Measurements from ENCODE around the gene ACSS3. TPM values are rescaled to one million over a fixed set of nuclear protein-coding genes. Genes with fewer than 3 reads are reported as not detected.

ACSS3 gene
- total and polyA plus RNA-seq, 9 of the 15 experiments (the other 6 are each of a cell fraction or from before 2014, with no cell fraction given): 0.40 TPM; not detected in 8

GRCh38 chr12:81136519-81136918 is 58.6 kb downstream of the ACSS3 start:
- FAIRE-seq (no peak), DNase-seq (ENCODE audit: extremely low read depth in 1 of 4, low spot score in 3 of 4) (no peak), ATAC-seq (no peak)
- Histone ChIP-seq H3K36me3 (ENCODE audit: control insufficient read depth, insufficient read depth, low read length) (no peaks in the 10 kb centered on the region), H3K4me1 (replicated peaks in 1 of 2; ENCODE audit: control insufficient read depth in 2 of 2, insufficient read depth in 2 of 2, low read length in 2 of 2) (no peaks in the 10 kb centered on the region), H3K4me2 (ENCODE audit: insufficient read depth, low read length) (no peak overlapping the region), H3K27me3 (ENCODE audit: control insufficient read depth in 2 of 2, insufficient read depth in 2 of 2, low read length in 2 of 2) (no peaks in the 10 kb centered on the region), H3K27ac (ENCODE audit: extremely low read depth, low read depth, low read length) (no peak overlapping the region), H4K20me1 (replicated peaks; ENCODE audit: control insufficient read depth, insufficient read depth, low read length) (no peaks in the 10 kb centered on the region), H3K9ac (ENCODE audit: insufficient read depth in 1 of 2, low read depth in 2 of 2, low read length in 2 of 2) (no peak overlapping the region), H3K9me3 (replicated peaks; ENCODE audit: control insufficient read depth, insufficient read depth, low read depth, low read length) (no peaks in the 10 kb centered on the region; the same call in 1 of the 2 replicates), H3K9me1 (ENCODE audit: control insufficient read depth, insufficient read depth, low read length) (no peaks in the 10 kb centered on the region), H3K79me2 (ENCODE audit: control insufficient read depth, insufficient read depth, low read length) (no peaks in the 10 kb centered on the region), H2AFZ (ENCODE audit: low read depth, low read length) (no peak overlapping the region), H3K4me3 (no peak overlapping the region)
- intact Hi-C loops (cut with micrococcal nuclease) (no loop called here), in situ Hi-C loops (cut with MboI) (no loop called here)
- CTCF ChIA-PET (ENCODE audit: low intra/inter-chr PET ratio): no interaction called here
- TF ChIP-seq NCOA1 (IDR thresholded peaks at IDR 0.05; ENCODE audit: low read depth) (no peak), MAFK (IDR thresholded peaks at IDR 0.05; ENCODE audit: low read length) (no peak), BRF1 (IDR thresholded peaks at IDR 0.05; ENCODE audit: borderline replicate concordance, extremely low read depth, insufficient read length) (no peak), ZNF507 (tag; conservative IDR thresholded peaks at IDR 0.05) (no peak), ZC3H8 (IDR thresholded peaks at IDR 0.05) (no peak), TRIM28 (IDR thresholded peaks at IDR 0.05) (no peak), RAD21 (CRISPR knock-in tag; conservative IDR thresholded peaks at IDR 0.05 in 1 of 2, IDR thresholded peaks at IDR 0.05 in 1 of 2) (no peak), MEF2D (tag; conservative IDR thresholded peaks at IDR 0.05; ENCODE audit: low read depth) (no peak), SMAD1 (IDR thresholded peaks at IDR 0.05; ENCODE audit: low read depth, low read length, partially characterized antibody) (no peak), GABPB1 (CRISPR knock-in tag; IDR thresholded peaks at IDR 0.05) (no peak), CSDE1 (IDR thresholded peaks at IDR 0.05) (no peak), SNAPC5 (CRISPR knock-in tag; IDR thresholded peaks at IDR 0.05) (no peak), TCF7L2 (IDR thresholded peaks at IDR 0.05; ENCODE audit: low read depth, low read length) (no peak), HMGN3 (IDR thresholded peaks at IDR 0.05; ENCODE audit: borderline replicate concordance, extremely low read depth, insufficient read length, low read depth, low read length) (no peak), ZSCAN32 (CRISPR knock-in tag; IDR thresholded peaks at IDR 0.05) (no peak), CHD1 (IDR thresholded peaks at IDR 0.05; ENCODE audit: low read length) (no peak), ETV6 (IDR thresholded peaks at IDR 0.05; ENCODE audit: borderline replicate concordance in 1 of 2, low read depth in 2 of 2, low read length in 1 of 2) (no peak), ETV6 (CRISPR knock-in tag; IDR thresholded peaks at IDR 0.05; ENCODE audit: borderline replicate concordance) (no peak), SMARCC2 (IDR thresholded peaks at IDR 0.05; ENCODE audit: low read depth) (no peak), EZH2 (IDR thresholded peaks at IDR 0.05; ENCODE audit: borderline replicate concordance, low read depth, low read length) (no peak)
- POLR2A ChIA-PET: no interaction called here
- BruUV-seq (replicated peaks): no TSS peak

Data from K562 (cell line).